Ramos (cell line): Measurements from ENCODE around the gene IFT27.
"Not testable (repeated sequence)": the region's sequence is repeated elsewhere in the genome, so short reads cannot be mapped to it uniquely, and the experiment has no call there.

ENCODE experiments used
- in situ Hi-C: fragments of 300-500 bp; cut with MboI; formaldehyde crosslinking; loops from one replicate; pipeline ENCODE4 v1.14.3; 2022; ENCODE audit warnings: low sequenced_read_pairs; ENCODE audit not compliant: unreplicated experiment

Gene IFT27

DNA sequence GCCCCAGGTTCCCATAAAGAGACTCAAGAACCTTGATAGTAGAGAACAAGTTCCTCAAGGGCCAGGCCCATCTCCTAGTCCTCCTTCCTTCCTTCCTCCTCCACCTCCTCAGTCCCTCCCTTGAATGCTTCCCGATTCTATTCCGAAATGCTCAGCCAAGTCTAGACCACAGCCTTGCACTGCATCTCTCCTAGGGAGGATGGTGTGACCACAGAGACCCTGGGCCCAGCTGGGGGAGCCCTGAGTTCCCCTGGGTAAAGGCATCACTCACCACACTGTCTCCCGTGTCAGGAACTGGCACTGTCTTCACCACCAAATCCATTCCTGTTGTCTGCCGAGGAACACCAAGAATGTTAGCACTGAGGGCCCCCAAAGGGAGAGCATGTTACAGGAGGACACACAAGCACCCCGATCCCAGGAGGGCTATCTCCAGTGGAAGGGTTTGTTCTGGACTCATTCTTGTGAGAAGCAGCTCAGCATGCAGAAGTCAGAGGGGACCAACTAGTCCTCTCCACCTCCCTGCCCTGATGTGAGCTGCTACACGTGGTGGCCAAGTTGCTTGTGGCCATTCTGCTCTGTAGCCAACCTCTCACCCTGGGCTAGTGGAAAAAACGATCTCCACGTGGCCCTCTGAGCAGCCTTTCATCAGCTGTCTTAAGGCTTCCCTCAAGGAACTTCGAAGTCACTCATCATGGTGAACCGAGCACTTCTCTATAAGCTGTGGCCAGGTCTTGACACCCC is 8.7 kb downstream of the IFT27 start:
- in situ Hi-C loops, result no loop called here

DNA sequence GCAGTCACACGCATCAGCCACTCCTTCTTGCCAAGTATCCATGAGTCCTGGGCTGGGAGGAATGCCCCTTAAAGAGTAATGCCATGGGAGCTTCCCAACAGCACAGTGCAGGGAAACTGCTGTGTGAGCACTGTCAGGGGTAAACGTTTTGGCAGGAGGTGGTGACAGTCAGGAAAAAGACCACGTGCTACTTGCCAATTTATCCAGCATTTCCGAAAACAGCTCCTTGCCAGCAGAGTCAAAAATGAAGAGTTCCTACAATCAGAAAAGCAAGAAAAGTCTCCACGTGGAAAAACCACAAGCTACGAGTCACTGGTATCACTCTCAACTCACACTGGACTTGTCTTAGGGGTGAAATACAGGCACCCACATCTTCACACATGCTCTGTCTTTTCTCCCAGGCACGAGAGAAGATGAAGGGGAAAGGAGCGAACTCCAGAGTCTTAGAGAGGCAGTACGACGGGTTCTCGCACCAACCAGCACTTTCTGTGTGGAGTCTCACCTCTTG is 9.9 kb downstream of the IFT27 start:
- in situ Hi-C loops, result no loop called here

DNA sequence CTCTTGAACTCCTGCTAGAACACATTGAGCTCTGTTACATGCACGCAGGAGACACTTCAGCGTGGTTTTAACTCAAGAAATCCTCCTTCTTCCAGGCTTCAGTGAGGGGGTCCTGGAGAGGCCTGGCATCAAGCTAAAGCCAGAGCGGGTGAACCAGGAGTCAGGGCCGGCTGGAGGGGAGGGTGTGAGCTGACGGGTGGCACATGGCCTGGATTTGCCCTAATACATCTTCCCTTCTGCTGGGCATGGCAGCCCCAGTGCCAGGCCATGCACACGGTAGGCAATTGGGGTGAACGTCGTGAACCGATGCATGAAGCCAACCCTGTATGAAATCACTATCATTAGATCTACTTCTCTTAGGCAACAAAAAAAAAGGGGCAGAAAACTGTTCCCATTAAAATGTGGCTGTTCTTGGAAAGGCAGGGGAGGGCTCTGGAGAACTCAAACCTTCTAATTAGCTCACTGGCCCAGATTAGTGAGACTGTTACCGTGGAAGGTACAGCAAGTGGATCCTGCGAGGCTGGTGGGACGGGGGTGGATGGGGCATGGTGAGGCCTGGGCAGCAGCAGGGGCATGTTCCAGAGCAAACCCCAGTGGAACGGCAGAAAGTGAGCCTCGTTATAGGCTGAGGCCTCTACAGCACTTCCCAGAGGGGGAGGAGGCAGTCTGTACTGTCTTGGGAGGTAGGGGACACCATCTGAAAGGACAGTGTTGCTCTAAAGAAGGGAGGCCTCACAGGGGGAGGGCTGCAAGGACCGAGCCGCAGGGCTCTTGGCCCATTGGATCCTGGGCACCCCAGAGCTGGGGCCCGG is 10.6 kb downstream of the IFT27 start:
- in situ Hi-C loops, result no loop called here

DNA sequence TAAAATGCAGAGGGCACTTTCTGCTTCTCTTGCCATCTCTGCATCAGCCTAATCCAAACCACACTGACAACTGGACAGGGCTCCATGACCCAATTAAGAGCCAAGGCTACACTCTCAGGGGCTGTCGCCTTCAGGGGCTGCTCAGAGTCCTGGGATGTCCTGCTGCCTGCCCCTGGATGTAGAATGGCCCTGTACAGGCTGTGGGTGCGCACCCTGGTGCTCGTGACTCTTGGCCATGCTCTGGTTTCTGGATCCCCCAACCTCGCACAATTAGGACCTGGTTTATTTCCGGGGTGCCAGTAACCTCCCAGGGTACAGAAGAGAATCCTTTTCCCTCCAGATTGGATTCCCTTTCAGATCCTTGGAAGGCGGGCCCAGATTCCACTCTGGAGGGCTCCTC is 11.3 kb downstream of the IFT27 start:
- in situ Hi-C loops, result no loop called here

DNA sequence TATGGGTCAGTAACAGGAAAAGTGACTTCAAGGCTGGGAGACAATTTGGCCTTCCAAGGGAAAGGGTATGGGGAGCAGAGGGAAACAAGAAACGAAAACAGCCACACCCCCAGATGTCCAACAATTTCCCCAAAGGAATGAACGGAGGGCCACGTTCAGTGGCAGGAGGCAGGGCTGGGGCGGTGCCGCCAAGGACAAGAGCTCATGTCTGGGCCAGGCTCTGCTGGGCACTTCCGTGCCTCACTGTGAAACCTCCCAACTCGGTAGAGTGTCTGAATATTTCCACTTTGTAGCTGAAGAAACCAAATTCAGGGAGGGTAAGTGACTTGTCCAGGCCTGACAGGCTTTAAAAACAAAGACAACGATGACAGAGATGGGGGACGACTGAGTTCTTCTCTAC is 11.9 kb downstream of the IFT27 start:
- in situ Hi-C loops, result no loop called here

DNA sequence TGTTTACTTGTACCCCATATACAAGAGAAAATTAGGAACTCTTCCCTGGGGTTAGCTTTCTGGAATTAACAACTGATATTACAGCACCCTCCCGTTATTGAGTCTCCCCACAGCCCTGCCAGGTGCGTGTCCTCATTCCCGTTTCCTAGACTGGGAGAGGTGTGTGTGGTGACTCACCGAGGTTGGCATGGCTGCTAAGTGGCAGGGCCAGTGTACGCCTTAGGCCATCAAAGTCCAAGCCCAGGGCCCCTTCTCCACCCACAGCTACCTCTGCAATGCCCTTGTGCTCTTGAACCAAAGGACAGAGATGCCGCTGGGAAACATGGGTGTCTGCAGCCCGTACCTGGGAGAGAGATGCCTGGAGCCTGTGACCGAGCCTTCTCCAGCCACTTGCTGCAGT is 12.3 kb downstream of the IFT27 start:
- in situ Hi-C loops, result no loop called here

DNA sequence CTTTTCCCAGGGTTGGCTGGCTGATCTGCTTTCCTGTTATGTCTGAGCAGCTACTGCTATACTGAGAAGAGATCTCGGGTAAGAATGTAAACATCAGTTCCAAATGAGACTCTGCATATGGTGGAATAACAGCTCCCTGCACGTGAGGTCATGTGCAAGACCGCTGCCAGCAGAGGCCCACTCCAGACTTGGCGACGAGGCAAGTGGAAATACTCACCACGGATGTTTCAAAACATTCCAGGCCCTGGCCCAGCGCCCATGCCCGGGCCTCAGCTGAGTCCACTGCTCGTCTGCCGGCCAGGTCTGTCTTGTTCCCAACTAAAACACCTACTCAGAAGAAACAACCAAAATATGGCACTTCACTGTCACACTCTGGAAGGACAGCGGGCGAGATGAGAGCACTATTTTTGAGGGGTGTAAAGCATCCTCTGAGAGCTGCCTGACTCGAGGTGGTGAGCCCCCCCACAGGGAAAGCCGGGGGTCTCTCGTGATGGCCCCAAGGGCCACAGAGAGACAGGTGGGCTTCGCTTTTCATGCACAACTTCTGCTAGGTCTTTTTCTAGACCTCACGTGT is 13.1 kb downstream of the IFT27 start:
- in situ Hi-C loops, result no loop called here

DNA sequence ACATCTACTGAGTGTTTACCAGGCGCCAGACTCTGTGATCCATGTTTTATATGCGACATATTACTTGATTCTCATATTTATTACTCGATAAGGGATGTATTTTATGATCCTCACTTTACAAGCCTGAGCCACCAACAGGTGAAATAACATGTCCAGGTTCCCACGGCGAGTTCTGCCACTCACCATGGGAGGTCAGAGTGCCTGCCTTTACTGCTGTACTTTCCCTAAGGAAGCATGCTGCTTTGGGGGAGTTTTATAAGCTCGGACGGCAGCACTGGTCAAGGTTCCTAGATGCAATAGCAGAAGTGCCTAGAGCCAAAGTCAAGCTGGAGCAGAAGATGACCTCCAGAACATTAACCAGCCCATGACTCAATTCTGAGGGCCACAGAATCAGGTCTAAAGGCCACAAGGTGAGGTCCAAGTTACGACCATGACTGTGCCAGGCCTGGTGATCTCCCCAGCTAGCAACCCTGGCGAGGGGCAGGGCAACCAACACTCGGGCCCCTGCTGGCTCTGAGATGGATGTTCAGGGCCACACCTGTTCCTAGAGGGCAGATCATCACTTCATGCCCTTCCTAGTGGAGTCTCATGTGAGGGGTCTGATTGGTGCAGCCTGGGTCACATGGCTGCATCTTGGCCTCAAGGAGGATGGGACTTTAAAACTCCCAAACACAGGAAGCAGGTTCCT is 14.2 kb downstream of the IFT27 start:
- in situ Hi-C loops, result no loop called here

DNA sequence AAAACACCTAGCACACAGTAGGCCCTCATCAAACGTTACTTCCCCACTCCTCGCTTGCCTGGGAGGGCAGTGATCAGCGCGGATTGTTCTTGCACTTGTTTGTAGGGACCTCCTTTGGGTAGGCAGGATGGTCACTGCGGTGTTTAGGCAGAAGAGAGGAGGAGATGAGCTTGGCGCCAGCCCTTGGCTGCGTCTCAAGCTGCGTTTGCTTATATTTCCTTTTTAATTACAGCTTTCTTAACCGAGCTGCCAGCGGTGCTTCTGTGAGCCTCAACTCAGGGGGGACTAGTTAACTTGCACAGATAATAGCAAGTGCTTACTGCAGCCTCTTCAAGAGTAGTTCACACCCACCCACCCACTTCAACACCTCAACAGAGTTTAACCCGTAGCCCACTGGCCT is 15.1 kb downstream of the IFT27 start:
- in situ Hi-C loops, result no loop called here

DNA sequence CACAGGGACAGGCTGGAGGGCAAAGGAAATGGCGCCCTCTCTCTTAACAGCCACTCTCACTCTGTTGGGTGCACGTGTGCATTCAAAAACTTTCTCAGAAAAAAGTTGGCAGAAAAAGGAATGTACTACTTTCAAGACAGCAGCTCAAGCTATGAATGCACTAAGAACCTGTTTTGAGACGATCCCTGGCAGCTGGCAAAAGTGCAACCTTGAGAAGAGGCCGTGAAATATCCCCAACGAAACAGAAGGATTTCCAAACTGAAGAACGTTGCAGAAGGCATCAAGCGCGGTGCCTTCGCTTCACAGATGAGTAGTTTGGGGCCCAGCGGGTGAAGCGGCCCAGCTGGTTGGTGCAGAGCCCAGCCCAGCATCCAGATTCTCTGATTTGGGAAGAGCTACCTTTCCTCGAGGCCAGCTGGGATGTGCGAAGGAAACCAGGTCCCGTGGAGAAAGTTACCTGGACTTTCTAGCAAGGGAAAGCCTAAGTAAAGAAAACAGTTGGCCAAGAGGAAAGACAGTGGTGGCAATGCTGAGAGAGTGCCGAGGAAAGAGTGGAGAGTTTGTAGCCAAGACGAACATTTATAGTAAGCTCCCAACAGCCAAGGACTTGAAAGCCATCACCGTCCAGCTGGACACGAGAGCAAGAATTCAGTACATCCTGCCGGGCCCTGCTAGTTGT is 16.3 kb downstream of the IFT27 start:
- in situ Hi-C loops, result no loop called here

DNA sequence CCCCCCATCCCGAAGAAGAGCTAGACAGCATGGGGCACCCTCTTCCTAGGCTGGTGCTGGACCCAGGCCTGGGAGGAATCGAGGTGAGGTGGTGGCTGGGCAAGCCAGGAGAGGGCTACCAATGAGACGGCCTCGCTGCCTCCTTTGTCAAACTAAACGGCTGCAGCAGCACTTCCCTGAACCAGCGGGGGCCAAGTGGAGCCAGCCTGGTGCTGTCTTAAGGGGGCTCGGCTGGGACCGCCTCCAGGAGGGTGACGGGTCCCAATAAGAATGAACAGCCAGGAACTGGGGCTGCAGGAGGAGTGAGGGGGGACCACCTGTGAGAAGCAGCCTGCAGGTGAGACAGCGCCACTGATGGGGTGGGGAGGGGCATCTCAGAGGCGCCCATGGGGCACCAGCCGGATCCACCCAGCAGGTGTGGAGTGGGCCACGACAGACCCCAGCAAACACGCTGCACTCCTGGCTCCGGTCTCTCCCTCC is 17.1 kb downstream of the IFT27 start:
- in situ Hi-C loops, result no loop called here

DNA sequence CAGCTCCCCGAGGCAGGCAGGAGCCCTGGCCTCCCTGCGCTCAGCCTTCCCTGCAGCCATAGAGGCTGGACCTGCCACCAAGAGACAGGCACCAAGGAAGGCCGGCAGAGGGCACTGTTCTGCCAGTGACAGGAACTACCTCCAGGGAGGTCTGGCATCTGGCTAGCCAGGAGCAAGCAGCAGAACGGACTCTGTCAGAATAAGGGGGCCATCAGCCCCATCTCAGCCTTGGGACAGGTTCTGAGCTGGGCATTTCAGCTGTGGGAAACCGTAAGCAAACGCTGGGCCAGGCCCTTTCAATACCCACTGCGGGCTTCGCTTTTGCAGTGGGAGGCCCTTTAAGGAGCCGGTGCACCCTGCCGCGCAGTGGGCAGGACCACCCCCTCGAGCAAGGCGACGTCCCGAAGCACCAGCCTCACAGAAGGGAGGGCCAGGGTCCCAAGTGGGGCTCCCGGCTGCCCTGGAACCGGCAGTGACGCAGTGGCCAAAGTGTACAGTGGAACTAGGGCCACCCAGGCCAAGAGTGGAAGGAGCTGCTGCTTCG is 18.2 kb downstream of the IFT27 start:
- in situ Hi-C loops, result no loop called here

DNA sequence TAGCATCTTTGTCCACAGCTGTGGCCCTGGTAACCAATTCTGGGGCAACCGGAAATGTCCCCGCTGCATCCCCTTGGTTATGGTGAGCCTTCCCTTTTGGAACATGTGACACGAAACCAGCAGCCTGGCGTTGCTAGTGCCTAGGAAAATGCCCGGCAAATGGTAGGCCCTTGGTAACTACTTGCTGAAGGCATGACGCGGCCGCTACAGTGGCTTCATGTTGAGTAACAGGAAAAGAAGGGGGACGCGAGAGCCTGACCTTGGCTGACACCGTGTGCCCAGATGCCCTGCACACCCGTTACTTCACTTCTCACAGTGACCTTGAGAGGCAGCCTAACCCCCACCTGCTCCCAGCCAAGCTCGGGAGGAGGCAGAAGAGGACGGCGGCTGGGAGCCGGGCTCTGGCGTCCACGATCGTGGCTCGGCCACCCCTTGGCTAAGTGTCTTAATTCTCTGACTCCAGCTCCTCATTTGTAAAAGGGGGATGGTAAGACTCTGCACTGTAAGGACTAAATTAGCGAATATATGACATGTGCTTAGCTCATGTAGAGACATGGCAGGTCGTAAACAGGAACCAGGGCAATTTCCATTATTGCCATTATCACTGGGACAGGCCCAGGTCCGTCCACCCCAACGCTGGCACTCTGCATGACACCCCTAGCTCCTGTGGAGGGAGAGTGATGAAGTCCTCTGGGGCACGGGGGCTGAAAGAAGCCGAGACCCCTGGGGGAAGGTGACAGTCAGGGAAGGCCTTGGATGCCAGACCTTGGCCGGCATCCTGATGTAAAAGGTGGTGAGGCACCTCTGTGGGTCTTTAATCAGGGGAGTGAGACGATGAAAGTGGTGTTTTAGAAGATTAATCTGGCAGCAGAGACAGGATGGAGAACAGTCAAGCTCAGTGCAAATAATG is 18.9 kb downstream of the IFT27 start:
- in situ Hi-C loops, result no loop called here

DNA sequence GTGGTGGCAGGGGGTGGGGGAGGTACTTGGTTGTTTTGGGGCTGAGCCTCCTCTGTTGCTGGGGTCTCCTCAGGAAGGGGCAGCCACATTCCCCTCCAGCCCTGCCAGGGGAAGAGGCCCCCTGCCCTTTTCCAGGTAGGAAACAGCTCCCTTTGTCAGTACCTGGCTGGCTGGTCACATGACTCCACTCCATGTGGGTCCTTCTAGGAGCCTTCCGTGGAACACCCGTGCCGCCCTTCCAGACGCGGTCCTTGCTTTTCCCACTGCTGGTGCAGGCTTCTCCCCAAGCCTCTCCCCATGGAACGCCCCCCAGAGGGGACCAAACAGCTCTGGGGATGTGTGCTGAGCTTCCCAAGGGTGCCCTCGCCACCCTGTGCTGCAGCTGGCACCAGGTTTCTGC is 19.9 kb downstream of the IFT27 start:
- in situ Hi-C loops, result no loop called here

DNA sequence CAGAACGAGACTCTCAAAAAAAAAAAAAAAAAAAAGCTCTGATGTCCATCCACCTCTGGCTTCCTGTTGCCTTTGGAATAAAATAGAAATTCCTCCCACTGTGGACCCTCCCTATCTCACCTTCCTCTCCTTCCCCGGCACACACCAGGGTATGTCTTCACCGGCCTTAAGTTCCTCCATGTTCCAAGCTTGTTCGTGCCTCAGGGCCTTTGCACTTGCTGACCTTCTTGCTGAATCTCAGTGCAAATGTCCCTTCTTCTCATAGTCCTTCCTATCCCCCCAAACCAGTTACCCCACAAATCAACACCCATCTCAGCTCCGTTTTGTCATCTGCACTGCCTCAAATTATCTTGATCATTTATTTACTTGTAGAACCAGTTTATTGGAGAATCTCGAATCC is 20.6 kb downstream of the IFT27 start:
- in situ Hi-C loops, result no loop called here

DNA sequence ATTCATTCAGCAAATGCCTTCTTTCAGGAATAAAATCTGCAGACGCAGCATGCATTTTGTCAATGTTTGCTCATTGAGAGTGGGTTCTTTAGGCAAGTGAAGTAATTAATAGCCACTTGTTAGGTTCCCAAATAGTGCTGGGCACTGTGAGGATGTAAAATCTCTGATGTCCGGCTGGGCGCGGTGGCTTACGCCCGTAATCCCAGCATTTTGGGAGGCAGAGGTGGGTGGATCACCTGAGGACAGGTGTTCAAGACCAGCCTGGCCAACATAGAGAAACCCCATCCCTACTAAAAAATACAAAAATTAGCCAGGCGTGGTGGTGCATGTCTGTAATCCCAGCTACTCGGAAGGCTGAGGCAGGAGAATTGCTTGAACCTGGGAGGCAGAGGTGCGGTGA is 21.0 kb downstream of the IFT27 start:
- in situ Hi-C loops, result not testable (repeated sequence)

DNA sequence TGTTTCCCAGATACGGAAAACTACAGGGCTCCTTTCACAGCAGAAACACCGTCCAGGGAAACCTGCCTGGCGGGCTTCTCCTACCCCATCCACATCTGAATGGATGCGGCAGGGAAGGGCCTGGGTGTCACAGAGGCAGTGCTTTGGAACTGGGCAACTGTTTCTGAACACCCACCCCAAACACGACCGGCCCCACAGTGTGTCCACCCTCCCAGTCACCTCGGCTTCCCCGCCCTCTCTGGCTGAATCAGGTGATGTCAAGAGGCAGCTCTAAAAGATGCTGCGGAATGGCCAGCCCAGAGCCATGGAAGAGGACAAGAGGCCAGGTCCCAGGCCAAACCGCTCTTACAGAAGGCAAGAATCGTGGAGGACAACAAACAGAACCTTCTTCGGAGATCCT is 22.0 kb downstream of the IFT27 start:
- in situ Hi-C loops, result no loop called here

DNA sequence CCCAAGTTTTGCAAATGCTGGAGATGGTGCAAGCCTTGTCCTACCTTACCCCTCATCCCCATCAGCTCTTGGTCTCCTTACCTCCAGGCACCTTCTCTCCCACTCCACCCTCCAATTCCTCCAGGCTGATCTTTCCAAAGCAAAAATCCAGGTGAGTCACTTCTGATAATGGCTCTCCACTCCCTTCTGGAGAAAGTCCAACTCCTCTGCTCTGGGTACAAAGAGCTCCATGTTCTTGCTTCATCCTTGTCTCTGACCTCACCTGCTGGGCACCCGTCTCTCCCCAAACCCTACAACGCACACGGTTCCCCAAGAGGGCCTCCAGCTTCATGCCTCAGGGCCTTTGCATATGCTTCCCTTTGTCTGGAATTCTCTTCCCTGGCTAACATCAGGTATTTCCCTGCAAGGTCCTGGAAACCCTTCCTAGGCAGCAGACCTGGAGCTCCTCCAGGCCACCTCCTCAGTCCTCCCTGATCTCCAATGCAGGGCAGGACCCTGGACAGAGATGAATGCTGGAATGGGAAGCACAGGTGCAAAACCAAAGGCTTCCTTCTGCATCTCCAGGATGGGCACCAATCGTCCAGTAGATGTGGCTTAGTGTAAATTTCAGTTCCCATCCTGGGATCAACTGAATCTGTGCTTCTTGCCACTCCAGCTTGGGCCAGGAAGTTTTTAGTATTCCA is 22.7 kb downstream of the IFT27 start:
- in situ Hi-C loops, result no loop called here
